Fibroblast of lung (primary cell): ENCODE results near the gene RXFP1. TPM values are rescaled to one million over a fixed set of nuclear protein-coding genes. Genes with fewer than 3 reads are reported as not detected.

ENCODE experiments used
- DNase-seq, 2 donors: peaks; one replicate each; pipeline versions ENCODE4 v3.0.0 to v3.0.0-alpha.2; 2010; ENCODE audit warnings: low read depth in 2 of 2
- H2AFZ ChIP-seq: 2 replicates; pipeline ENCODE4 v1.5.1; 2012; ENCODE audit warnings: low read length, control low read depth, inconsistent platforms
- H3K27ac ChIP-seq: 2 replicates; pipeline ENCODE4 v1.5.1; 2011; ENCODE audit warnings: low read length, control low read depth; ENCODE audit not compliant: insufficient read depth
- H3K27me3 ChIP-seq: 2 replicates; pipeline ENCODE4 v1.5.1; 2011; ENCODE audit warnings: mild to moderate bottlenecking, low read length; ENCODE audit not compliant: control insufficient read depth, insufficient read depth
- H3K36me3 ChIP-seq: 2 replicates; pipeline ENCODE4 v1.5.1; 2011; ENCODE audit warnings: low read length; ENCODE audit not compliant: control insufficient read depth, insufficient read depth
- H3K4me1 ChIP-seq: 2 replicates; pipeline ENCODE4 v1.5.1; 2011; ENCODE audit warnings: low read length; ENCODE audit not compliant: control insufficient read depth, insufficient read depth; ENCODE audit errors: extremely low read depth
- H3K4me2 ChIP-seq: 2 replicates; pipeline ENCODE4 v1.5.1; 2011; ENCODE audit warnings: low read length, control low read depth; ENCODE audit not compliant: insufficient read depth; ENCODE audit errors: extremely low read depth
- H3K4me3 ChIP-seq, 4 experiments: fragments of 200-600 bp in 1 of 4; sonication (generic) in 1 of 4; replicated peaks in 1 of 4; 2 replicates each; pipeline ENCODE4 v1.5.1; 2011 to 2016; ENCODE audit warnings: low read length in 4 of 4, low read depth in 3 of 4, mild to moderate bottlenecking in 3 of 4, control low read depth in 2 of 4, inconsistent platforms in 1 of 4, mixed read lengths in 1 of 4; ENCODE audit not compliant: insufficient read depth in 1 of 4; ENCODE audit errors: control extremely low read depth in 1 of 4
- H3K79me2 ChIP-seq: 2 replicates; pipeline ENCODE4 v1.5.1; 2012; ENCODE audit warnings: mild to moderate bottlenecking, low read length, inconsistent platforms; ENCODE audit not compliant: control insufficient read depth, insufficient read depth
- H3K9ac ChIP-seq: 2 replicates; pipeline ENCODE4 v1.5.1; 2011; ENCODE audit warnings: mild to moderate bottlenecking, low read length, control low read depth; ENCODE audit not compliant: insufficient read depth
- H3K9me3 ChIP-seq: 2 replicates; pipeline ENCODE4 v1.5.1; 2012; ENCODE audit warnings: low read depth, low read length; ENCODE audit not compliant: control insufficient read depth, insufficient read depth
- H4K20me1 ChIP-seq: 2 replicates; pipeline ENCODE4 v1.5.1; 2011; ENCODE audit warnings: low read length; ENCODE audit not compliant: control insufficient read depth, insufficient read depth; ENCODE audit errors: extremely low read depth
- EZH2 ChIP-seq: IDR thresholded peaks from 2 replicates; pipeline ENCODE4 v1.5.1; 2012; ENCODE audit warnings: low read length, control low read depth, mild to moderate bottlenecking; ENCODE audit errors: missing control alignments
- polyA plus RNA-seq, 2 donors: library from polyadenylated mRNA; depleted of rRNA in 1 of 2; stranded (reverse) in 1 of 2; unstranded in 1 of 2; fragments of >200 nt; gene quantifications; 2 replicates each; pipeline ENCODE4 v1.2.1, GENCODE V29; 2011 to 2012; ENCODE audit warnings: missing spikeins in 1 of 2
- total RNA-seq: library from RNA; depleted of rRNA; stranded (reverse); fragments of >200 nt; gene quantifications from 2 replicates; pipeline ENCODE4 v1.2.1, GENCODE V29; 2014
- TF ChIP-seq, protein P1 (sequence below), 2 donors: IDR thresholded peaks in 1 of 2; conservative IDR thresholded peaks in 1 of 2; 1 replicate in 1 of 2; 2 replicates in 1 of 2; pipeline ENCODE4 v1.5.1; 2011 to 2012; ENCODE audit warnings: low read length in 2 of 2, control low read depth in 1 of 2, inconsistent platforms in 1 of 2, low read depth in 1 of 2, mild to moderate bottlenecking in 1 of 2

Gene RXFP1
- total and polyA plus RNA-seq, 2 donors (not counting 1 experiment from before 2014, with no cell fraction given), result 0.10 to 1.3 TPM

DNA sequence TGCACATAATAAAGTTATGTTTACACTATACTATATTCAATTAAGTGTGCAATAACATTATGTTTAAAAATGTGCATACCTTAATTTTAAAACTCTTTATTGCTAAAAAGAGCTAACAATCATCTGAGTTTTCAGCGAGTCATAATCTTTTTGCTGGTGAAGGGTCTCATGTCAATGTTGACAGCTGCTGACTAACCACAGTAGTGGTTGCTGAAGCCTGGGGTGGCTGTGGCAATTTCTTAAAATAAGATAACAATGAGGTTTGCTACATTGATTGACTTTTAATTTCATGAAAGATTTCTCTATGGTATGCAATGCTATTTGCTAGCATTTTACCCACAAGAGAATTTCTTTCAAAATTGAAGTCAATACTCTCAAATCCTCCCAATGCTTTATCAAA is 91.4 kb downstream of the RXFP1 start:
- no peaks in the 10 kb centered on the region for H3K27me3 ChIP-seq
- H3K9ac ChIP-seq, result no peak overlapping the region
- H3K9me3 ChIP-seq, result no peaks in the 10 kb centered on the region
- H3K4me2 ChIP-seq, result no peak overlapping the region
- TF ChIP-seq EZH2, result no peak
- TF ChIP-seq, protein P1, sequence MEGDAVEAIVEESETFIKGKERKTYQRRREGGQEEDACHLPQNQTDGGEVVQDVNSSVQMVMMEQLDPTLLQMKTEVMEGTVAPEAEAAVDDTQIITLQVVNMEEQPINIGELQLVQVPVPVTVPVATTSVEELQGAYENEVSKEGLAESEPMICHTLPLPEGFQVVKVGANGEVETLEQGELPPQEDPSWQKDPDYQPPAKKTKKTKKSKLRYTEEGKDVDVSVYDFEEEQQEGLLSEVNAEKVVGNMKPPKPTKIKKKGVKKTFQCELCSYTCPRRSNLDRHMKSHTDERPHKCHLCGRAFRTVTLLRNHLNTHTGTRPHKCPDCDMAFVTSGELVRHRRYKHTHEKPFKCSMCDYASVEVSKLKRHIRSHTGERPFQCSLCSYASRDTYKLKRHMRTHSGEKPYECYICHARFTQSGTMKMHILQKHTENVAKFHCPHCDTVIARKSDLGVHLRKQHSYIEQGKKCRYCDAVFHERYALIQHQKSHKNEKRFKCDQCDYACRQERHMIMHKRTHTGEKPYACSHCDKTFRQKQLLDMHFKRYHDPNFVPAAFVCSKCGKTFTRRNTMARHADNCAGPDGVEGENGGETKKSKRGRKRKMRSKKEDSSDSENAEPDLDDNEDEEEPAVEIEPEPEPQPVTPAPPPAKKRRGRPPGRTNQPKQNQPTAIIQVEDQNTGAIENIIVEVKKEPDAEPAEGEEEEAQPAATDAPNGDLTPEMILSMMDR (conservative IDR thresholded peaks at IDR 0.05 in 1 of 2, IDR thresholded peaks at IDR 0.05 in 1 of 2; ENCODE audit: low read depth in 1 of 2, low read length in 2 of 2), result no peak
- no peaks in the 10 kb centered on the region for H3K36me3 ChIP-seq
- no peaks in the 10 kb centered on the region for H3K4me1 ChIP-seq
- H3K79me2 ChIP-seq, result no peaks in the 10 kb centered on the region
- H2AFZ ChIP-seq, result no peak overlapping the region
- no peak overlapping the region for H3K27ac ChIP-seq
- no peak for DNase-seq
- H4K20me1 ChIP-seq, result no peaks in the 10 kb centered on the region
- H3K4me3 ChIP-seq, result no peak overlapping the region

DNA sequence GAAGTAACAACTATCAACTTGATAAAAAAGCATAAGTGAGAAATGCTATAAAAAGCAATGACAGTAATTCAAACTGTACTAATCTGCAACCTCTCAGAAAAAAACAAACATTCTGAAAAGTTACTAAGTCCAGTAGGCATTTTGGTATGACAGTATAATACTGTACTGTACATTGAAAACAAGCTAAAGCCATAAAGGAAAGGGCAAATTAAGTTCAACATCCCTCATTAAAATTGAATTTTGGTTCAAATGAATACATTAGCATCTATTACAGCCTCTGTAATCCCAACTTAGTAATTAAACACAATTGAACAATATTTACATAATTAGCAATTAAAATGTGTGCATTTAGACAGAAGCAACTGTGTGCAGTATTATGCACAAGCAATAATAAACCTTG is 96.3 kb downstream of the RXFP1 start:
- Histone ChIP-seq H3K9ac (no peak overlapping the region), H3K9me3 (no peaks in the 10 kb centered on the region), H3K4me3 (no peak overlapping the region), H3K4me1 (no peaks in the 10 kb centered on the region), H3K27me3 (no peaks in the 10 kb centered on the region), H3K36me3 (no peaks in the 10 kb centered on the region), H3K27ac (no peak overlapping the region), H3K4me2 (no peak overlapping the region), H2AFZ (no peak overlapping the region), H3K79me2 (no peaks in the 10 kb centered on the region), H4K20me1 (no peaks in the 10 kb centered on the region)
- TF ChIP-seq, protein P1 (conservative IDR thresholded peaks at IDR 0.05 in 1 of 2, IDR thresholded peaks at IDR 0.05 in 1 of 2; ENCODE audit: low read depth in 1 of 2, low read length in 2 of 2), result no peak
- no peak for TF ChIP-seq EZH2
- no peak for DNase-seq

DNA sequence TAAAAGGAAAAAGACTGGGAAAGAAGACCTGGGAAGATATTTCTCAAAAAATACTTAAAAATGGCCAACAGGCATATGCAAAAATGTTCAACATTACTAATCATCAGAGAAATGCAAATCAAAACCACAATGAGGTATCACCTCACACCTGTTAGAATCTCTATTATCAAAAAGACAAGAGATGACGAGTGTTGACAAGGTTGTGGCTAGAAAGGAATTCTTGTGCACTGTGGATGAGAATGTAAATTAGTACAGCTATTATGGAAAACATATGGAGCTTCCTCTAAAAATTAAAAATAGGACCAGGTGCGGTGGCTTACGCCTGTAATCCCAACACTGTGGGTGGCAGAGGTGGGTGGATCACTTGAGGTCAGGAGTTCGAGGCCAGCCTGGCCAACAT is 100.0 kb downstream of the RXFP1 start:
- DNase-seq, result no peak
- TF ChIP-seq, protein P1 (conservative IDR thresholded peaks at IDR 0.05 in 1 of 2, IDR thresholded peaks at IDR 0.05 in 1 of 2; ENCODE audit: low read depth in 1 of 2, low read length in 2 of 2), result no peak
- no peak for TF ChIP-seq EZH2
- no peaks in the 10 kb centered on the region for H3K36me3 ChIP-seq

More for the DNA sequence above, 100.0 kb downstream of the RXFP1 start:
- H3K4me2 ChIP-seq, result no peak overlapping the region
- no peaks in the 10 kb centered on the region for H3K79me2 ChIP-seq
- H3K27ac ChIP-seq, result no peak overlapping the region
- H4K20me1 ChIP-seq, result no peaks in the 10 kb centered on the region
- H3K4me3 ChIP-seq, result no peak overlapping the region
- no peaks in the 10 kb centered on the region for H3K27me3 ChIP-seq
- no peaks in the 10 kb centered on the region for H3K4me1 ChIP-seq
- H3K9me3 ChIP-seq, result no peaks in the 10 kb centered on the region
- no peak overlapping the region for H3K9ac ChIP-seq
- H2AFZ ChIP-seq, result no peak overlapping the region
